MCF 10A (cell line): ENCODE data around the gene RAMAC. TPM values are rescaled to one million over a fixed set of nuclear protein-coding genes. Genes with fewer than 3 reads are reported as not detected.

Experiments used
- BruUV-seq: library from RNA; stranded (reverse); fragments of 400-500 nt; replicated peaks from 2 replicates; lab custom pipeline; 2021; lab: Mats Ljungman, UMichigan
- CTCF ChIA-PET: fragments of 300-600 bp; sonication (Branson Sonifier 250); formaldehyde crosslinking; extraction: SDS; loops from one replicate; lab custom pipeline; 2021; ENCODE audit warnings: antibody characterized with exemption, inconsistent platforms; lab: Yijun Ruan, JAX
- POLR2A ChIA-PET: fragments of 300-600, 350-650 bp; sonication (Branson Sonifier 250); formaldehyde crosslinking; extraction: SDS; loops from one replicate; lab custom pipeline; 2020; ENCODE audit warnings: antibody characterized with exemption, inconsistent platforms; lab: Yijun Ruan, JAX
- DNase-seq: peaks from one replicate; pipeline ENCODE4 v3.0.0-alpha.2; 2018; ENCODE audit not compliant: unreplicated experiment
- H3K27ac Mint-ChIP-seq: one replicate; pipeline ENCODE4 v1.8.0; 2022; ENCODE audit warnings: mild to moderate bottlenecking, low read depth, mixed read lengths; ENCODE audit not compliant: unreplicated experiment
- H3K27me3 Mint-ChIP-seq: one replicate; pipeline ENCODE4 v1.8.0; 2022; ENCODE audit warnings: mixed read lengths; ENCODE audit not compliant: insufficient read depth, unreplicated experiment
- H3K36me3 Mint-ChIP-seq: one replicate; pipeline ENCODE4 v1.8.0; 2022; ENCODE audit warnings: mild to moderate bottlenecking, moderate library complexity, mixed read lengths; ENCODE audit not compliant: insufficient read depth, unreplicated experiment
- H3K4me1 Mint-ChIP-seq: one replicate; pipeline ENCODE4 v1.8.0; 2022; ENCODE audit warnings: mixed read lengths; ENCODE audit not compliant: insufficient read depth, unreplicated experiment
- H3K4me3 Mint-ChIP-seq: one replicate; pipeline ENCODE4 v1.8.0; 2022; ENCODE audit warnings: mild to moderate bottlenecking, moderate library complexity, mixed read lengths; ENCODE audit not compliant: unreplicated experiment
- H3K9me3 Mint-ChIP-seq: one replicate; pipeline ENCODE4 v1.8.0; 2022; ENCODE audit warnings: mixed read lengths; ENCODE audit not compliant: unreplicated experiment
- CTCF ChIP-seq: fragments of 200-600 bp; IDR thresholded peaks from one replicate; pipeline ENCODE4 v1.8.0; 2022; ENCODE audit warnings: antibody characterized with exemption, mild to moderate bottlenecking; ENCODE audit not compliant: unreplicated experiment
- intact Hi-C: fragments of 100-400 bp; cut with micrococcal nuclease; formaldehyde crosslinking; loops from 2 replicates; pipeline ENCODE4 v1.14.1; 2022
- total RNA-seq: library from RNA; stranded (reverse); gene quantifications from 2 replicates; pipeline ENCODE4 v1.2.3, GENCODE V29; 2022

The RAMAC gene
- total RNA-seq, 1 experiment from 2014 or later, result 21.0 TPM

DNA sequence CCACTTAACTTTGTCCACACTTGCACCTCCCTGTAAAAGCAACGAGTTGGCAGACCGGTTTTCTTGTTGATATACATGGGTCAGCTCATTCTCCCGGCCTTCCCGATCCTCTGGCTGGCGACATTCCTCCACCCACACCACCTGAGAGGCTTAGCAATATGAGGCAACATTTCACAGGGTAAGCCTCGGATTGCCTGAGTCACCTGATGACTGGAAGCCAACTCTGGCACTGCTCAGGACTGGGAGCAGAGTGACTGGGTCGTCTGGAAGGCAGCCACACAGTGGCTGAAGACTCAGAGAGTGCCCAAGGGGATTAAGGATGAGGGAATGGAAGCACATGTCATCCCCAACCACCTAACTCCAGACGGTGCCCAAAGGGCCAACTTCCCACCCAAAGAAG lies 43.3 kb upstream of the RAMAC start:
- DNase-seq, result peak; percentile 95
- Mint-ChIP-seq H3K4me1 (peaks cover 17% of the 10 kb centered on the region), H3K27ac (no peak overlapping the region), H3K27me3 (no peaks in the 10 kb centered on the region), H3K4me3 (no peak overlapping the region), H3K36me3 (no peaks in the 10 kb centered on the region), H3K9me3 (no peaks in the 10 kb centered on the region)
- ChIA-PET POLR2A (interaction anchor here (0.6 to 2.6 kb wide), 9 partner anchors 10 to 192 kb away, joined by 3 to 16 read pairs (median 3); partner anchors contain the start of gene RAMAC), CTCF (interaction anchor here (0.6 to 1.7 kb wide), 5 partner anchors 13 to 459 kb away, joined by 3 to 7 read pairs (median 3); no protein-coding TSS in a partner anchor)
- no TSS peak for BruUV-seq
- intact Hi-C loops, result no loop called here
- TF ChIP-seq CTCF, result no peak

DNA sequence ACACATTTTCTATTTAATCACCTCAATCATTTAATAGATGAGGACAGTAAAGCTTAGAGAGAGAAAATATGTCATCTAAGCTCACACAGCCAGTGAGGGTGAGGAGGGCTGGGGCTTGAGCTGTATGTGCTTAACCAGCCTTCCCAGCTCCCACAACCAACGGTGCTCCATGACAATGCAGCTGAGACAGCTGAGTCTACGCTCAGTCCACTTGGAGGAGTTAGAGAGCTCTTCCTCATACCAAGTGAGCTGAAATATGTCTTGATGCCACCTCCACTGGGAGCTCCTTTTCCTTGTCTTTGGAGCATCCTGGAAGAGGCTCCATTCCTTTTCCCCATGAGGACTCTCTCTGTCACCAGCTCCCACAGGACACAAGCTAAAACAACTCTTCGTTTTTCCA lies 42.8 kb upstream of the RAMAC start:
- no peak for TF ChIP-seq CTCF
- H3K27ac Mint-ChIP-seq, result no peak overlapping the region
- POLR2A ChIA-PET, result interaction anchor here (0.9 to 2.6 kb wide), 7 partner anchors 11 to 192 kb away, joined by 3 to 16 read pairs (median 3); partner anchors contain the start of gene RAMAC
- no peaks in the 10 kb centered on the region for H3K9me3 Mint-ChIP-seq
- H3K4me3 Mint-ChIP-seq, result no peak overlapping the region
- CTCF ChIA-PET, result interaction anchor here (0.6 to 1.7 kb wide), 4 partner anchors 13 to 94 kb away, joined by 3 to 7 read pairs (median 6); no protein-coding TSS in a partner anchor
- intact Hi-C loops, result no loop called here
- H3K27me3 Mint-ChIP-seq, result no peaks in the 10 kb centered on the region
- no peaks in the 10 kb centered on the region for H3K36me3 Mint-ChIP-seq
- DNase-seq, result no peak
- no TSS peak for BruUV-seq
- peaks cover 17% of the 10 kb centered on the region for H3K4me1 Mint-ChIP-seq

- DNase-seq, result no peak
- intact Hi-C loops, result no loop called here
- H3K36me3 Mint-ChIP-seq, result no peaks in the 10 kb centered on the region
- H3K4me3 Mint-ChIP-seq, result no peak overlapping the region
- peaks cover 17% of the 10 kb centered on the region for H3K4me1 Mint-ChIP-seq
- ChIA-PET CTCF (interaction anchor here (0.8 to 1.7 kb wide), 3 partner anchors 12 to 95 kb away, joined by 4 to 7 read pairs (median 7); no protein-coding TSS in a partner anchor), POLR2A (interaction anchor here (0.9 to 2.6 kb wide), 2 partner anchors 12 to 135 kb away, joined by 3 to 8 read pairs; no protein-coding TSS in a partner anchor)
- no peak overlapping the region for H3K27ac Mint-ChIP-seq
- no peaks in the 10 kb centered on the region for H3K27me3 Mint-ChIP-seq
- H3K9me3 Mint-ChIP-seq, result no peaks in the 10 kb centered on the region
- BruUV-seq, result no TSS peak
- no peak for TF ChIP-seq CTCF
These were observed 42.0 kb upstream of the RAMAC start for GRCh38 chr15:82944056-82944455.

DNA sequence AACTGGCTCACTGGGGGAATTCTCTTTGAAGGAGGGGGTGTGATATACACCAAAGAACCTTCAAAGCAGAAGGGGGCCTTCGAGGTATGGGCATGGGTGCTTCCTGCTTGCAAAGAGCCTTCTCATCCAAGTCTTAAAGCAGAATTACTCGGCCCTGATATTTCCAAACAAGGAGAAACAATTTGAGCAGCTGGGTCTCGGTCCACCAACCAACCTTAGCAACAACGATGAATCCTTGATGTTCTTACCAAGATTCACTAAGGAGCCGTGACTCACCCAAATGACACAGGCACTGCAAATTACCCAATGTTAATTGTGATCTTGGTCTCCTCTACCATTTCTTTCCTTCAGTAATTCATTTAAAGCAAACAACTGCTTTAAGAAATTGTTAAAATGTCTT lies 41.2 kb upstream of the RAMAC start:
- CTCF ChIA-PET, result no interaction called here
- Mint-ChIP-seq H3K9me3 (no peaks in the 10 kb centered on the region), H3K36me3 (no peaks in the 10 kb centered on the region), H3K27me3 (no peaks in the 10 kb centered on the region), H3K27ac (no peak overlapping the region), H3K4me3 (no peak overlapping the region), H3K4me1 (peaks cover 17% of the 10 kb centered on the region)
- peak; percentile 67 for DNase-seq
- no TSS peak for BruUV-seq
- intact Hi-C loops, result no loop called here
- POLR2A ChIA-PET, result interaction anchor here (1.3 kb wide), 1 partner anchor 25 kb away, joined by 3 read pairs; no protein-coding TSS in a partner anchor
- no peak for TF ChIP-seq CTCF
